Measurements from ENCODE around the gene MMD.

MMD gene

GRCh38 chr17:55381017-55381770, 40.4 kb downstream of the MMD start:
- no peaks in the 10 kb centered on the region for H3K79me2 ChIP-seq (ENCODE audit: control insufficient read depth, insufficient read depth, low read length, poor library complexity)
- H3K4ac ChIP-seq (ENCODE audit: low read depth, low read length): no peak overlapping the region
- H3K79me1 ChIP-seq (ENCODE audit: low read length): peaks cover 10% of the 10 kb centered on the region
- no peak overlapping the region for H4K12ac ChIP-seq (ENCODE audit: low read depth, low read length)
- H3K27ac ChIP-seq (ENCODE audit: low read depth, low read length): no peak overlapping the region
- H2BK12ac ChIP-seq (ENCODE audit: low read length): no peak overlapping the region
- no peaks in the 10 kb centered on the region for H3K36me3 ChIP-seq (ENCODE audit: control insufficient read depth in 1 of 2, insufficient read depth in 2 of 2, low read length in 2 of 2)
- H2AK5ac ChIP-seq (ENCODE audit: low read length): no peak overlapping the region
- no peak overlapping the region for H3K4me3 ChIP-seq (ENCODE audit: low read depth, low read length)
- H4K91ac ChIP-seq (ENCODE audit: low read depth, low read length): no peak overlapping the region
- peaks cover 7 to 8% of the 10 kb centered on the region in 2 experiments for H3K4me1 ChIP-seq (ENCODE audit: control insufficient read depth in 1 of 2, insufficient read depth in 2 of 2, low read length in 2 of 2)
- no CpG with 5 or more reads among the region's 8 CpGs for WGBS (ENCODE audit: extremely low coverage, insufficient coverage, insufficient read length)
- no peaks in the 10 kb centered on the region for H3K9me3 ChIP-seq (ENCODE audit: insufficient read depth, low read depth, low read length)
- DNase-seq: no peak
- no peak overlapping the region for H3K4me2 ChIP-seq (ENCODE audit: low read length)
- no peaks in the 10 kb centered on the region for H3K27me3 ChIP-seq (ENCODE audit: insufficient read depth, low read length)
- no peak overlapping the region for H3K23ac ChIP-seq (ENCODE audit: low read length)
- H3K14ac ChIP-seq (ENCODE audit: low read length): no peak overlapping the region
- H2BK5ac ChIP-seq (ENCODE audit: low read depth, low read length, poor library complexity): no peak overlapping the region
- H2AFZ ChIP-seq (ENCODE audit: insufficient read depth, low read length, poor library complexity): no peak overlapping the region
- no peak overlapping the region for H3K18ac ChIP-seq (ENCODE audit: low read length)
- no peak overlapping the region for H2BK120ac ChIP-seq (ENCODE audit: insufficient read depth, low read length, poor library complexity)
- no peak overlapping the region for H4K8ac ChIP-seq (ENCODE audit: low read depth, low read length)
- no peak overlapping the region for H3K9ac ChIP-seq (ENCODE audit: low read length)

- Histone ChIP-seq H3K27ac (ENCODE audit: low read depth, low read length) (no peak overlapping the region), H3K79me1 (ENCODE audit: low read length) (peaks cover 1% of the 10 kb centered on the region), H3K14ac (ENCODE audit: low read length) (no peak overlapping the region), H2BK120ac (ENCODE audit: insufficient read depth, low read length, poor library complexity) (no peak overlapping the region), H4K8ac (ENCODE audit: low read depth, low read length) (no peak overlapping the region), H2BK12ac (ENCODE audit: low read length) (no peak overlapping the region), H4K12ac (ENCODE audit: low read depth, low read length) (no peak overlapping the region), H3K4ac (ENCODE audit: low read depth, low read length) (no peak overlapping the region), H3K4me3 (ENCODE audit: low read depth, low read length) (no peak overlapping the region), H3K9ac (ENCODE audit: low read length) (no peak overlapping the region), H3K4me1 (ENCODE audit: control insufficient read depth in 1 of 2, insufficient read depth in 2 of 2, low read length in 2 of 2) (peaks cover 0 to 2% of the 10 kb centered on the region in 2 experiments), H2AFZ (ENCODE audit: insufficient read depth, low read length, poor library complexity) (no peak overlapping the region), H3K79me2 (ENCODE audit: control insufficient read depth, insufficient read depth, low read length, poor library complexity) (no peaks in the 10 kb centered on the region), H3K4me2 (ENCODE audit: low read length) (no peak overlapping the region), H4K91ac (ENCODE audit: low read depth, low read length) (no peak overlapping the region), H3K36me3 (ENCODE audit: control insufficient read depth in 1 of 2, insufficient read depth in 2 of 2, low read length in 2 of 2) (no peaks in the 10 kb centered on the region), H2BK5ac (ENCODE audit: low read depth, low read length, poor library complexity) (no peak overlapping the region), H3K27me3 (ENCODE audit: insufficient read depth, low read length) (no peaks in the 10 kb centered on the region), H3K9me3 (ENCODE audit: insufficient read depth, low read depth, low read length) (no peaks in the 10 kb centered on the region), H3K23ac (ENCODE audit: low read length) (no peak overlapping the region), H3K18ac (ENCODE audit: low read length) (no peak overlapping the region), H2AK5ac (ENCODE audit: low read length) (no peak overlapping the region)
- no peak for DNase-seq
- no CpG with 5 or more reads among the region's 6 CpGs for WGBS (ENCODE audit: extremely low coverage, insufficient coverage, insufficient read length)
Observed at GRCh38 chr17:55377671-55378275, 43.9 kb downstream of the MMD start.

- Histone ChIP-seq H3K9me3 (ENCODE audit: insufficient read depth, low read depth, low read length) (no peaks in the 10 kb centered on the region), H3K18ac (ENCODE audit: low read length) (no peak overlapping the region)
Observed at GRCh38 chr17:55368706-55369105, 52.9 kb downstream of the MMD start.

GRCh38 chr17:55366020-55366481, 55.6 kb downstream of the MMD start:
- Histone ChIP-seq H3K36me3 (ENCODE audit: control insufficient read depth in 1 of 2, insufficient read depth in 2 of 2, low read length in 2 of 2) (no peaks in the 10 kb centered on the region), H2AK5ac (ENCODE audit: low read length) (no peak overlapping the region), H2BK120ac (ENCODE audit: insufficient read depth, low read length, poor library complexity) (no peak overlapping the region), H4K91ac (ENCODE audit: low read depth, low read length) (no peak overlapping the region), H2BK12ac (ENCODE audit: low read length) (no peak overlapping the region), H4K8ac (ENCODE audit: low read depth, low read length) (no peak overlapping the region), H3K18ac (ENCODE audit: low read length) (no peak overlapping the region), H3K27me3 (ENCODE audit: insufficient read depth, low read length) (no peaks in the 10 kb centered on the region), H3K4ac (ENCODE audit: low read depth, low read length) (no peak overlapping the region), H3K4me2 (ENCODE audit: low read length) (no peak overlapping the region), H3K9ac (ENCODE audit: low read length) (no peak overlapping the region), H3K14ac (ENCODE audit: low read length) (no peak overlapping the region), H2AFZ (ENCODE audit: insufficient read depth, low read length, poor library complexity) (no peak overlapping the region), H3K27ac (ENCODE audit: low read depth, low read length) (no peak overlapping the region), H3K79me1 (ENCODE audit: low read length) (no peaks in the 10 kb centered on the region), H4K12ac (ENCODE audit: low read depth, low read length) (no peak overlapping the region), H3K79me2 (ENCODE audit: control insufficient read depth, insufficient read depth, low read length, poor library complexity) (no peaks in the 10 kb centered on the region), H3K23ac (ENCODE audit: low read length) (no peak overlapping the region), H2BK5ac (ENCODE audit: low read depth, low read length, poor library complexity) (no peak overlapping the region), H3K4me3 (ENCODE audit: low read depth, low read length) (no peak overlapping the region), H3K9me3 (ENCODE audit: insufficient read depth, low read depth, low read length) (no peaks in the 10 kb centered on the region), H3K4me1 (ENCODE audit: control insufficient read depth in 1 of 2, insufficient read depth in 2 of 2, low read length in 2 of 2) (no peaks in the 10 kb centered on the region)
- no peak for DNase-seq
- no CpG with 5 or more reads among the region's 1 CpG for WGBS (ENCODE audit: extremely low coverage, insufficient coverage, insufficient read length)

More at GRCh38 chr17:55368706-55369105, 52.9 kb downstream of the MMD start:
- DNase-seq: no peak
- no peak overlapping the region for H3K9ac ChIP-seq (ENCODE audit: low read length)
- no peak overlapping the region for H3K23ac ChIP-seq (ENCODE audit: low read length)
- no peaks in the 10 kb centered on the region for H3K4me1 ChIP-seq (ENCODE audit: control insufficient read depth in 1 of 2, insufficient read depth in 2 of 2, low read length in 2 of 2)
- H3K14ac ChIP-seq (ENCODE audit: low read length): no peak overlapping the region
- no peak overlapping the region for H3K4me2 ChIP-seq (ENCODE audit: low read length)
- H2AK5ac ChIP-seq (ENCODE audit: low read length): no peak overlapping the region
- H4K8ac ChIP-seq (ENCODE audit: low read depth, low read length): no peak overlapping the region
- no peak overlapping the region for H2BK120ac ChIP-seq (ENCODE audit: insufficient read depth, low read length, poor library complexity)
- no peak overlapping the region for H4K91ac ChIP-seq (ENCODE audit: low read depth, low read length)
- H2AFZ ChIP-seq (ENCODE audit: insufficient read depth, low read length, poor library complexity): no peak overlapping the region
- no peaks in the 10 kb centered on the region for H3K27me3 ChIP-seq (ENCODE audit: insufficient read depth, low read length)
- no peak overlapping the region for H2BK12ac ChIP-seq (ENCODE audit: low read length)
- no peak overlapping the region for H3K4me3 ChIP-seq (ENCODE audit: low read depth, low read length)
- H3K27ac ChIP-seq (ENCODE audit: low read depth, low read length): no peak overlapping the region
- no peaks in the 10 kb centered on the region for H3K79me1 ChIP-seq (ENCODE audit: low read length)
- H2BK5ac ChIP-seq (ENCODE audit: low read depth, low read length, poor library complexity): no peak overlapping the region
- no CpG with 5 or more reads among the region's 3 CpGs for WGBS (ENCODE audit: extremely low coverage, insufficient coverage, insufficient read length)
- no peaks in the 10 kb centered on the region for H3K36me3 ChIP-seq (ENCODE audit: control insufficient read depth in 1 of 2, insufficient read depth in 2 of 2, low read length in 2 of 2)
- no peaks in the 10 kb centered on the region for H3K79me2 ChIP-seq (ENCODE audit: control insufficient read depth, insufficient read depth, low read length, poor library complexity)
- no peak overlapping the region for H4K12ac ChIP-seq (ENCODE audit: low read depth, low read length)
- no peak overlapping the region for H3K4ac ChIP-seq (ENCODE audit: low read depth, low read length)
